ENCODE data around the gene PPP2R2B.

DNA sequence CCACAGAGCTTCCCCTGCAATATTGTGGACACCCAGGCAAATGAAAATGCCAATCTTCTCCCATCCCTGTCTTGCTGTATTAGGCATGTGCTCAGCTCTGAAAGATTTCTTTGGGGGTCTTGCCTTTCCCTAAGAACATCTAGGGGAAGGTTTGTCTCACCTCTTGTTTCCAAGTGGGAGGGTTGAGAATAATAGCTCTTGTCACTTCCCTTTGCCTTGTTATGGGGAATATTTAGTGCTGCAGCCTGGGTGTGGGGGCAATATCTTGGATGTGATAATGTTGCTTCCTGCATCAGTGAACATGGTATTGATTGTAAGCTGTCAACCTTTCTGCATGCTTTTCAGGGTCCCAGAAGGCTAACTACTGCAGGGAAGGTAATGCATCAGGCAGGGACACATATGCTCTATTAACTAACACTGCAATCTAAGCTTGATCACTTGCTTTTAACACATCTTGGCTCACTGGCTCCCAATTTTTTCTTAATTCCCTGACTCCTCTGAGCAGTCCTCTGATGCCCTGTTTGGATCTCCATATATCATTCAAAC is 296.4 kb downstream of the PPP2R2B start:
- no peak for TF ChIP-seq HDGF (IDR thresholded peaks at IDR 0.05; ENCODE audit: borderline replicate concordance)
- no peak for TF ChIP-seq FOXM1 (IDR thresholded peaks at IDR 0.05; ENCODE audit: borderline replicate concordance)
- TF ChIP-seq, protein P1, sequence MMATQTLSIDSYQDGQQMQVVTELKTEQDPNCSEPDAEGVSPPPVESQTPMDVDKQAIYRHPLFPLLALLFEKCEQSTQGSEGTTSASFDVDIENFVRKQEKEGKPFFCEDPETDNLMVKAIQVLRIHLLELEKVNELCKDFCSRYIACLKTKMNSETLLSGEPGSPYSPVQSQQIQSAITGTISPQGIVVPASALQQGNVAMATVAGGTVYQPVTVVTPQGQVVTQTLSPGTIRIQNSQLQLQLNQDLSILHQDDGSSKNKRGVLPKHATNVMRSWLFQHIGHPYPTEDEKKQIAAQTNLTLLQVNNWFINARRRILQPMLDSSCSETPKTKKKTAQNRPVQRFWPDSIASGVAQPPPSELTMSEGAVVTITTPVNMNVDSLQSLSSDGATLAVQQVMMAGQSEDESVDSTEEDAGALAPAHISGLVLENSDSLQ (IDR thresholded peaks at IDR 0.05): no peak
- no peak for TF ChIP-seq LEF1 (IDR thresholded peaks at IDR 0.05; ENCODE audit: borderline replicate concordance)
- TF ChIP-seq ARNT (IDR thresholded peaks at IDR 0.05): no peak
- no peak for TF ChIP-seq ELF4 (IDR thresholded peaks at IDR 0.05)
- TF ChIP-seq SUZ12 (IDR thresholded peaks at IDR 0.05): no peak
- no peak for TF ChIP-seq BHLHE40 (IDR thresholded peaks at IDR 0.05; ENCODE audit: borderline replicate concordance)
- no peak for TF ChIP-seq L3MBTL2 (conservative IDR thresholded peaks at IDR 0.05)
- TF ChIP-seq TARDBP (IDR thresholded peaks at IDR 0.05): no peak
- no peak for TF ChIP-seq SP1 (IDR thresholded peaks at IDR 0.05)
- TF ChIP-seq CTBP1 (IDR thresholded peaks at IDR 0.05; ENCODE audit: borderline replicate concordance): no peak
- no peak for TF ChIP-seq NFRKB (IDR thresholded peaks at IDR 0.05)
